HL-60 (cell line): ENCODE data around the gene DIAPH2.

Source experiments
- DNase-seq, 2 experiments: peaks; one replicate each; pipeline ENCODE4 v3.0.0-alpha.2; 2010 to 2020; ENCODE audit warnings: low read depth in 1 of 2, low spot score in 1 of 2
- H3K27ac ChIP-seq: fragments of 250-450 bp; sonication (Bioruptor Pico); replicated peaks from 2 replicates; pipeline ENCODE4 v1.5.1; 2020; ENCODE audit warnings: mild to moderate bottlenecking, moderate library complexity
- H3K27me3 ChIP-seq: fragments of 250-450 bp; sonication (Bioruptor Pico); 2 replicates; pipeline ENCODE4 v1.5.1; 2021; ENCODE audit warnings: mild to moderate bottlenecking, moderate library complexity; ENCODE audit not compliant: insufficient read depth, poor library complexity, severe bottlenecking
- H3K4me3 ChIP-seq: replicated peaks from 2 replicates; pipeline ENCODE4 v1.5.1; 2011; ENCODE audit warnings: mild to moderate bottlenecking, control low read depth, low read length; ENCODE audit not compliant: insufficient read depth
- GABPA ChIP-seq: IDR thresholded peaks from 2 replicates; pipeline ENCODE4 v1.6.1; 2012; ENCODE audit warnings: low read depth
- POLR2AphosphoS5 ChIP-seq: IDR thresholded peaks from 2 replicates; pipeline ENCODE4 v1.6.1; 2012; ENCODE audit warnings: low read depth
- SPI1 ChIP-seq: IDR thresholded peaks from 2 replicates; pipeline ENCODE4 v1.6.1; 2012; ENCODE audit warnings: low read depth, mild to moderate bottlenecking, borderline replicate concordance
- TF ChIP-seq, protein P1 (sequence below): IDR thresholded peaks from one replicate; pipeline ENCODE4 v1.5.1; 2011; ENCODE audit warnings: low read length, control low read depth, inconsistent platforms; ENCODE audit not compliant: insufficient read depth
- TF ChIP-seq, protein P2 (sequence below): IDR thresholded peaks from 2 replicates; pipeline ENCODE4 v1.6.1; 2012; ENCODE audit warnings: low read depth; ENCODE audit not compliant: insufficient replicate concordance

DIAPH2 gene

GRCh38 chrX:96756491-96756890 is 71.8 kb downstream of the DIAPH2 start:
- H3K4me3 ChIP-seq = no peak overlapping the region
- TF ChIP-seq POLR2AphosphoS5 = no peak
- no peak for TF ChIP-seq SPI1
- TF ChIP-seq, protein P1, sequence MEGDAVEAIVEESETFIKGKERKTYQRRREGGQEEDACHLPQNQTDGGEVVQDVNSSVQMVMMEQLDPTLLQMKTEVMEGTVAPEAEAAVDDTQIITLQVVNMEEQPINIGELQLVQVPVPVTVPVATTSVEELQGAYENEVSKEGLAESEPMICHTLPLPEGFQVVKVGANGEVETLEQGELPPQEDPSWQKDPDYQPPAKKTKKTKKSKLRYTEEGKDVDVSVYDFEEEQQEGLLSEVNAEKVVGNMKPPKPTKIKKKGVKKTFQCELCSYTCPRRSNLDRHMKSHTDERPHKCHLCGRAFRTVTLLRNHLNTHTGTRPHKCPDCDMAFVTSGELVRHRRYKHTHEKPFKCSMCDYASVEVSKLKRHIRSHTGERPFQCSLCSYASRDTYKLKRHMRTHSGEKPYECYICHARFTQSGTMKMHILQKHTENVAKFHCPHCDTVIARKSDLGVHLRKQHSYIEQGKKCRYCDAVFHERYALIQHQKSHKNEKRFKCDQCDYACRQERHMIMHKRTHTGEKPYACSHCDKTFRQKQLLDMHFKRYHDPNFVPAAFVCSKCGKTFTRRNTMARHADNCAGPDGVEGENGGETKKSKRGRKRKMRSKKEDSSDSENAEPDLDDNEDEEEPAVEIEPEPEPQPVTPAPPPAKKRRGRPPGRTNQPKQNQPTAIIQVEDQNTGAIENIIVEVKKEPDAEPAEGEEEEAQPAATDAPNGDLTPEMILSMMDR = no peak
- no peak for TF ChIP-seq GABPA
- DNase-seq = no peak
- no peaks in the 10 kb centered on the region for H3K27me3 ChIP-seq
- no peak overlapping the region for H3K27ac ChIP-seq

DNA sequence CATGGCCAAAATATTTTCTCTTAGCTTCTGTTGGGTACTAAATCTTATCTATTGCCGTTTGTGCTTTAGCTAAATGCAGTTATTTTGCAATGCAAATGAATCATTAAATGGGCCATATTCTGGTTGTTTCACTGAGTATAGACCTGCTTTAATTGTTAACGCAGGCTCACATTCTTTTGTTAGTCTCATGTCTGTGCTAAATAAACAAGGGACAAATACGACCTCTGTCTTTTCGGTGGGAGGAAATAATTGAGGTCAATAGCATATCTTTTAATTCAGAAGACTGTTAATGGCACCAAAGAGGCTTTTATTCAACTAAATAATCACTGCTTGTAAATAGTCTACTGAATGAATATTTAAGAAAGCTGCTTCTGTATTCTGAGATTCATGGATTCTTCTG is 76.9 kb downstream of the DIAPH2 start:
- no peak for DNase-seq
- Histone ChIP-seq H3K4me3 (no peak overlapping the region), H3K27ac (no peak overlapping the region), H3K27me3 (no peaks in the 10 kb centered on the region)
- TF ChIP-seq, protein P2, sequence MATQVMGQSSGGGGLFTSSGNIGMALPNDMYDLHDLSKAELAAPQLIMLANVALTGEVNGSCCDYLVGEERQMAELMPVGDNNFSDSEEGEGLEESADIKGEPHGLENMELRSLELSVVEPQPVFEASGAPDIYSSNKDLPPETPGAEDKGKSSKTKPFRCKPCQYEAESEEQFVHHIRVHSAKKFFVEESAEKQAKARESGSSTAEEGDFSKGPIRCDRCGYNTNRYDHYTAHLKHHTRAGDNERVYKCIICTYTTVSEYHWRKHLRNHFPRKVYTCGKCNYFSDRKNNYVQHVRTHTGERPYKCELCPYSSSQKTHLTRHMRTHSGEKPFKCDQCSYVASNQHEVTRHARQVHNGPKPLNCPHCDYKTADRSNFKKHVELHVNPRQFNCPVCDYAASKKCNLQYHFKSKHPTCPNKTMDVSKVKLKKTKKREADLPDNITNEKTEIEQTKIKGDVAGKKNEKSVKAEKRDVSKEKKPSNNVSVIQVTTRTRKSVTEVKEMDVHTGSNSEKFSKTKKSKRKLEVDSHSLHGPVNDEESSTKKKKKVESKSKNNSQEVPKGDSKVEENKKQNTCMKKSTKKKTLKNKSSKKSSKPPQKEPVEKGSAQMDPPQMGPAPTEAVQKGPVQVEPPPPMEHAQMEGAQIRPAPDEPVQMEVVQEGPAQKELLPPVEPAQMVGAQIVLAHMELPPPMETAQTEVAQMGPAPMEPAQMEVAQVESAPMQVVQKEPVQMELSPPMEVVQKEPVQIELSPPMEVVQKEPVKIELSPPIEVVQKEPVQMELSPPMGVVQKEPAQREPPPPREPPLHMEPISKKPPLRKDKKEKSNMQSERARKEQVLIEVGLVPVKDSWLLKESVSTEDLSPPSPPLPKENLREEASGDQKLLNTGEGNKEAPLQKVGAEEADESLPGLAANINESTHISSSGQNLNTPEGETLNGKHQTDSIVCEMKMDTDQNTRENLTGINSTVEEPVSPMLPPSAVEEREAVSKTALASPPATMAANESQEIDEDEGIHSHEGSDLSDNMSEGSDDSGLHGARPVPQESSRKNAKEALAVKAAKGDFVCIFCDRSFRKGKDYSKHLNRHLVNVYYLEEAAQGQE = no peak
- TF ChIP-seq, protein P1 = no peak

DNA sequence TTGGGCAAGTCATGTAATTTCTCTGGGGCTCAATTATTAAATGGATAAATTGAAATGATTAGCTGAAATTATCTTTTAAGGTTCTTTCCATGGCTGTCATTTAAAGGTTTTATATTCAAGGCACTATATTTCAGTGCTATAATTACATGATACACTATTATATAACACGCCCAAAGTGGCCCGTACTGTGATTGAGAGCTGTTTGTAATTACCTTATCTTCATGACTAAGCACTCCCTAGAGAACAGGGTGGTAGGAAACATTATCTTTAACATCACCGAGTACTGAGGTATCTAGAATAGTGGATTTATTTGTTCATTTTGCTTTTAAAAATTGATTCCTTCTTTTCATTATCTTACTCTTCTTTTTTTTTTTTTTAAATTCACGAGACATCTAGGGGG is 79.0 kb downstream of the DIAPH2 start:
- H3K4me3 ChIP-seq = no peak overlapping the region
- H3K27ac ChIP-seq = no peak overlapping the region
- DNase-seq = no peak
- no peaks in the 10 kb centered on the region for H3K27me3 ChIP-seq
- TF ChIP-seq GABPA (no peak), POLR2AphosphoS5 (no peak), SPI1 (no peak)
- TF ChIP-seq, protein P1 = no peak
- TF ChIP-seq, protein P2 = no peak

DNA sequence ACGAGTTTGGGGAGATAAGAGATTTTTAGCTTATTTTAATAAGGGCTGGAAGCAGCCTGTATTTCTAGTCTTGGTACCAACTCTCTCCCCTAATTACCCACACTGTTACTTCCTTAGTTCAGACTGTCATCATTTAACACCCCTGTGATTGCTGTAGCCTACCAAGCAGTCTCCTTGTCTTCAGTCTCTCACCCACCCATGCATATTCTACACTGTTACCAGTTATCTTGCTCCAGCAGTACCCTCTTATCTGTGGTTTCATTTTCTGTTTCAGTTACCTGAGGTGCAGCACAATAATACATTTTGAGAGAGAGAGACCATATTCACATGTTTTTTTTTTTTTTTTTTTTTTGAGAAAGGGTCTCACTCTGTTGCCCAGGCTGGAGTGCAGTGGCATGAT is 80.2 kb downstream of the DIAPH2 start:
- Histone ChIP-seq H3K4me3 (no peak overlapping the region), H3K27ac (no peak overlapping the region), H3K27me3 (no peaks in the 10 kb centered on the region)
- TF ChIP-seq, protein P1 = no peak
- no peak for TF ChIP-seq GABPA
- TF ChIP-seq, protein P2 = no peak
- TF ChIP-seq POLR2AphosphoS5 = no peak
- no peak for TF ChIP-seq SPI1
- no peak for DNase-seq
